ENCODE data around the gene GNG2. TPM values are rescaled to one million over a fixed set of nuclear protein-coding genes. Genes with fewer than 3 reads are reported as not detected.

GNG2 gene
- total RNA-seq, 6 experiments from 2014 or later, result 2.4 to 6.0 (median 2.8) TPM

- peaks cover 12% of the 10 kb centered on the region; the same call in 1 of the 2 replicates for H3K9me3 Mint-ChIP-seq
- no peaks in the 10 kb centered on the region; the same call in 1 of the 2 replicates for H3K36me3 Mint-ChIP-seq (ENCODE audit: low read depth)
- H3K27me3 Mint-ChIP-seq (ENCODE audit: insufficient read depth), result peaks cover 8% of the 10 kb centered on the region
- H3K27ac Mint-ChIP-seq, result no peak overlapping the region; the same call in 1 of the 2 replicates
- H3K4me1 Mint-ChIP-seq (ENCODE audit: low read depth), result no peaks in the 10 kb centered on the region
- DNase-seq, result peak; percentile 72
- TF ChIP-seq, protein P1, sequence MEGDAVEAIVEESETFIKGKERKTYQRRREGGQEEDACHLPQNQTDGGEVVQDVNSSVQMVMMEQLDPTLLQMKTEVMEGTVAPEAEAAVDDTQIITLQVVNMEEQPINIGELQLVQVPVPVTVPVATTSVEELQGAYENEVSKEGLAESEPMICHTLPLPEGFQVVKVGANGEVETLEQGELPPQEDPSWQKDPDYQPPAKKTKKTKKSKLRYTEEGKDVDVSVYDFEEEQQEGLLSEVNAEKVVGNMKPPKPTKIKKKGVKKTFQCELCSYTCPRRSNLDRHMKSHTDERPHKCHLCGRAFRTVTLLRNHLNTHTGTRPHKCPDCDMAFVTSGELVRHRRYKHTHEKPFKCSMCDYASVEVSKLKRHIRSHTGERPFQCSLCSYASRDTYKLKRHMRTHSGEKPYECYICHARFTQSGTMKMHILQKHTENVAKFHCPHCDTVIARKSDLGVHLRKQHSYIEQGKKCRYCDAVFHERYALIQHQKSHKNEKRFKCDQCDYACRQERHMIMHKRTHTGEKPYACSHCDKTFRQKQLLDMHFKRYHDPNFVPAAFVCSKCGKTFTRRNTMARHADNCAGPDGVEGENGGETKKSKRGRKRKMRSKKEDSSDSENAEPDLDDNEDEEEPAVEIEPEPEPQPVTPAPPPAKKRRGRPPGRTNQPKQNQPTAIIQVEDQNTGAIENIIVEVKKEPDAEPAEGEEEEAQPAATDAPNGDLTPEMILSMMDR (IDR thresholded peaks at IDR 0.05), result no peak
- no peak overlapping the region; the same call in 1 of the 2 replicates for H3K4me3 Mint-ChIP-seq
These were observed 32.2 kb upstream of the GNG2 start for GRCh38 chr14:51828017-51828797.

GRCh38 chr14:51834240-51834639 is 26.2 kb upstream of the GNG2 start:
- H3K27ac Mint-ChIP-seq, result no peak overlapping the region
- no peaks in the 10 kb centered on the region; the same call in 1 of the 2 replicates for H3K36me3 Mint-ChIP-seq (ENCODE audit: low read depth)
- H3K4me3 Mint-ChIP-seq, result no peak overlapping the region
- DNase-seq, result no peak
- H3K9me3 Mint-ChIP-seq, result peaks cover 13% of the 10 kb centered on the region; the same call in 1 of the 2 replicates
- peaks cover 6% of the 10 kb centered on the region; the same call in 1 of the 2 replicates for H3K4me1 Mint-ChIP-seq (ENCODE audit: low read depth)
- peaks cover 11% of the 10 kb centered on the region for H3K27me3 Mint-ChIP-seq (ENCODE audit: insufficient read depth)
- TF ChIP-seq, protein P1 (IDR thresholded peaks at IDR 0.05), result no peak

GRCh38 chr14:51836417-51836816 is 24.0 kb upstream of the GNG2 start:
- no peak overlapping the region for H3K27ac Mint-ChIP-seq
- H3K27me3 Mint-ChIP-seq (ENCODE audit: insufficient read depth), result peaks cover 12% of the 10 kb centered on the region
- no peak for DNase-seq
- H3K4me1 Mint-ChIP-seq (ENCODE audit: low read depth), result peaks cover 6% of the 10 kb centered on the region; the same call in 1 of the 2 replicates
- TF ChIP-seq, protein P1 (IDR thresholded peaks at IDR 0.05), result no peak
- no peaks in the 10 kb centered on the region; the same call in 1 of the 2 replicates for H3K36me3 Mint-ChIP-seq (ENCODE audit: low read depth)
- H3K9me3 Mint-ChIP-seq, result peaks cover 13% of the 10 kb centered on the region; the same call in 1 of the 2 replicates
- H3K4me3 Mint-ChIP-seq, result no peak overlapping the region

GRCh38 chr14:51844081-51844881 is 16.1 kb upstream of the GNG2 start:
- H3K27me3 Mint-ChIP-seq (ENCODE audit: insufficient read depth), result peaks cover 30% of the 10 kb centered on the region
- TF ChIP-seq, protein P1 (IDR thresholded peaks at IDR 0.05), result no peak
- no peak overlapping the region for H3K4me3 Mint-ChIP-seq
- H3K9me3 Mint-ChIP-seq, result no peaks in the 10 kb centered on the region; the same call in 1 of the 2 replicates
- H3K4me1 Mint-ChIP-seq (ENCODE audit: low read depth), result peaks cover 12% of the 10 kb centered on the region
- H3K36me3 Mint-ChIP-seq (ENCODE audit: low read depth), result no peaks in the 10 kb centered on the region
- DNase-seq, result no peak
- H3K27ac Mint-ChIP-seq, result no peak overlapping the region

- Mint-ChIP-seq H3K36me3 (ENCODE audit: low read depth) (no peaks in the 10 kb centered on the region), H3K27ac (no peak overlapping the region), H3K27me3 (ENCODE audit: insufficient read depth) (peaks cover 30% of the 10 kb centered on the region), H3K4me3 (no peak overlapping the region), H3K4me1 (ENCODE audit: low read depth) (peaks cover 14% of the 10 kb centered on the region), H3K9me3 (no peaks in the 10 kb centered on the region; the same call in 1 of the 2 replicates)
- DNase-seq, result no peak
- TF ChIP-seq, protein P1 (IDR thresholded peaks at IDR 0.05), result no peak
These were observed 14.6 kb upstream of the GNG2 start for GRCh38 chr14:51845811-51846210.

Measured in HFFc6 (cell line).